ENCODE results near the gene AZU1.

DNA sequence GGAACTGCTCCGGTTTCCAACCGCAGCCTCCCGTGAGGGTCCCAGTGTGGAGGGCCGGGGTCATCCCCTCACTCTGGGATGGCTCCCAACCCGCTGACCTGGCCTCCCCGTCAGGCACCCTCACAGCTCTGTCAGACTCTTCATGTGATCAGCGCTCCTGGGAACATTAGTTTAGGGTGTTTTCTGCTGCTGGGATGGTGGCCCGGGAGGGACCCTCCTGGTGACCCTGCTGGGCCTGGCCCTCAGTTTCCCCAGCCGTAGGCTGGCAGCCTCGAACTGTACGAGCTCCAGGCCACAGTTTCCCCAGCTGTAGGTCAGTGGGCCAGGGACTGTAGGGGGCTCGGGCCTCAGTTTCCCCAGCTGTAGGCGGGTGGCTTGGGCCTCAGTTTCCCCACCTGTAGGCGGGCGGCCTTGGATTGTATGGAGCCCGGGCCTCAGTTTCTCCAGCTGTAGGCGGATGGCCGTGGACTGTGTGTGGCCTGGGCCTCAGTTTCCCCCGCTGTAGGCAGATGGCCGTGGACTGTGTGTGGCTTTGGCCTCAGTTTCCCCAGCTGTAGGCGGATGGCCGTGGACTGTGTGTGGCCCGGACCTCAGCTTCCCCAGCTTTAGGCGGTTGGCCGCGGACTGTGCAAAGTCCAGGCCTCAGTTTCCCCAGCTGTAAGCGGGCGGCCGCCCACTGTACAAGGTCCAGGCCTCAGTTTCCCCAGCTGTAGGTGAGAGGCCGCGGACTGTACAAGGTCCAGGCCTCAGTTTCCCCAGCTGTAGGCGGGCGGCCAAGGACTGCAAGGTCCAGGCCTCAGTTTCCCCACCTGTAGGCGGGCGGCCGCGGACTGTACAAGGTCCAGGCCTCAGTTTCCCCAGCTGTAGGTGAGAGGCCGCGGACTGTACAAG lies 31.7 kb upstream of the AZU1 start:
- no peak for TF ChIP-seq CTCF (IDR thresholded peaks at IDR 0.05; ENCODE audit: insufficient read depth, low read length, poor library complexity, severe bottlenecking)
- TF ChIP-seq EZH2phosphoT487 (conservative IDR thresholded peaks at IDR 0.05; ENCODE audit: low read length): no peak
